ENCODE data around the gene ZBBX.

ZBBX gene

GRCh38 chr3:167394003-167394402 is 13.9 kb upstream of the ZBBX start:
- Histone ChIP-seq H3K27ac (no peak overlapping the region), H3K4me3 (no peak overlapping the region)
- no peak for DNase-seq (ENCODE audit: low spot score)
- TF ChIP-seq CTCF (IDR thresholded peaks at IDR 0.05) = no peak

GRCh38 chr3:167382155-167382554 is 2.1 kb upstream of the ZBBX start:
- no peak overlapping the region for H3K4me3 ChIP-seq
- no peak for TF ChIP-seq CTCF (IDR thresholded peaks at IDR 0.05)
- no peak for DNase-seq (ENCODE audit: low spot score)
- no peak overlapping the region for H3K27ac ChIP-seq

GRCh38 chr3:167375478-167375877 is 4.6 kb downstream of the ZBBX start:
- DNase-seq (ENCODE audit: low spot score) = no peak
- H3K27ac ChIP-seq = no peak overlapping the region
- no peak overlapping the region for H3K4me3 ChIP-seq
- TF ChIP-seq CTCF (IDR thresholded peaks at IDR 0.05) = no peak

- no peak for DNase-seq (ENCODE audit: low spot score)
- H3K4me3 ChIP-seq = no peak overlapping the region
- no peak for TF ChIP-seq CTCF (IDR thresholded peaks at IDR 0.05)
- H3K27ac ChIP-seq = no peak overlapping the region
Observed at GRCh38 chr3:167372138-167372537, 8.0 kb downstream of the ZBBX start.

- Histone ChIP-seq H3K4me3 (no peak overlapping the region), H3K27ac (no peak overlapping the region)
- DNase-seq (ENCODE audit: low spot score) = no peak
- no peak for TF ChIP-seq CTCF (IDR thresholded peaks at IDR 0.05)
Observed at GRCh38 chr3:167361948-167362347, 18.1 kb downstream of the ZBBX start.

GRCh38 chr3:167361306-167361705 is 18.8 kb downstream of the ZBBX start:
- Histone ChIP-seq H3K27ac (no peak overlapping the region), H3K4me3 (no peak overlapping the region)
- TF ChIP-seq CTCF (IDR thresholded peaks at IDR 0.05) = no peak
- DNase-seq (ENCODE audit: low spot score) = no peak

GRCh38 chr3:167355446-167355845 is 24.7 kb downstream of the ZBBX start:
- Histone ChIP-seq H3K27ac (no peak overlapping the region), H3K4me3 (no peak overlapping the region)
- DNase-seq (ENCODE audit: low spot score) = no peak
- TF ChIP-seq CTCF (IDR thresholded peaks at IDR 0.05) = no peak
